ENCODE data around the gene CYB561D1. TPM values are rescaled to one million over a fixed set of nuclear protein-coding genes. Genes with fewer than 3 reads are reported as not detected.

The CYB561D1 gene
- total RNA-seq, 2 experiments from 2014 or later = 12.0 to 15.0 TPM

GRCh38 chr1:109466125-109466451 is 27.8 kb upstream of the CYB561D1 start:
- no peaks in the 10 kb centered on the region for H3K9me3 Mint-ChIP-seq
- H3K27me3 ChIP-seq (ENCODE audit: control insufficient read depth in 1 of 2, insufficient read depth in 2 of 2, low read length in 2 of 2) = peaks cover 56 to 69% of the 10 kb centered on the region in 2 experiments
- TF ChIP-seq CTCF (IDR thresholded peaks at IDR 0.05) = no peak
- peak overlapping the region; percentile 86 for H3K4me3 Mint-ChIP-seq
- H3K27me3 Mint-ChIP-seq = peaks cover 87% of the 10 kb centered on the region
- peaks cover 15% of the 10 kb centered on the region for H3K4me1 Mint-ChIP-seq (ENCODE audit: low read depth)
- H3K27ac Mint-ChIP-seq = no peak overlapping the region
- CTCF ChIA-PET = no interaction called here
- no peaks in the 10 kb centered on the region for H3K36me3 Mint-ChIP-seq (ENCODE audit: low read depth)
- ATAC-seq (ENCODE audit: poor library complexity) (no peak), DNase-seq (no peak)
- H3K4me1 ChIP-seq (ENCODE audit: insufficient read depth, low read length) = peaks cover 17% of the 10 kb centered on the region
- peak overlapping the region; percentile 43 for H3K4me3 ChIP-seq (ENCODE audit: low read length)
- H3K9me3 ChIP-seq (ENCODE audit: control insufficient read depth in 1 of 2, insufficient read depth in 1 of 2, low read length in 2 of 2) = peaks cover 0 to 8% of the 10 kb centered on the region in 2 experiments
- no peak overlapping the region for H3K27ac ChIP-seq (ENCODE audit: low read depth in 1 of 2, low read length in 2 of 2)
- POLR2A ChIA-PET = interaction anchor here (0.7 kb wide), 1 partner anchor 83 kb away, joined by 3 read pairs; no protein-coding TSS in a partner anchor
- H3K36me3 ChIP-seq (ENCODE audit: insufficient read depth, low read length) = no peaks in the 10 kb centered on the region
- intact Hi-C loops (cut with DNase I, micrococcal nuclease) = no loop called here

GRCh38 chr1:109466452-109467300 is 27.2 kb upstream of the CYB561D1 start, which contains the start of gene SYPL2:
Gene SYPL2 (plus strand): TSS chr1:109466546. CDS start chr1:109466844, 298 bp downstream.
- H3K27me3 Mint-ChIP-seq = peaks cover 87% of the 10 kb centered on the region
- no peaks in the 10 kb centered on the region for H3K9me3 Mint-ChIP-seq
- H3K4me3 Mint-ChIP-seq = peak within 1 kb of the TSS; percentile 86
- Histone ChIP-seq H3K4me3 (ENCODE audit: low read length) (peak within 1 kb of the TSS; percentile 45), H3K36me3 (ENCODE audit: insufficient read depth, low read length) (no peaks in the 10 kb centered on the region), H3K4me1 (ENCODE audit: insufficient read depth, low read length) (peaks cover 17% of the 10 kb centered on the region), H3K9me3 (ENCODE audit: control insufficient read depth in 1 of 2, insufficient read depth in 1 of 2, low read length in 2 of 2) (peaks cover 0 to 8% of the 10 kb centered on the region in 2 experiments), H3K27ac (ENCODE audit: low read depth in 1 of 2, low read length in 2 of 2) (no peak within 1 kb of the TSS), H3K27me3 (ENCODE audit: control insufficient read depth in 1 of 2, insufficient read depth in 2 of 2, low read length in 2 of 2) (peaks cover 58 to 73% of the 10 kb centered on the region in 2 experiments)
- H3K4me1 Mint-ChIP-seq (ENCODE audit: low read depth) = peaks cover 15% of the 10 kb centered on the region
- H3K27ac Mint-ChIP-seq = no peak within 1 kb of the TSS
- ATAC-seq (ENCODE audit: poor library complexity) (peak; percentile 54), DNase-seq (peak in 3 of 14 experiments; percentile 19 to 48 (median 42))
- POLR2A ChIA-PET = no interaction called here
- CTCF ChIA-PET = no interaction called here
- no peak for TF ChIP-seq CTCF (IDR thresholded peaks at IDR 0.05)
- intact Hi-C loops (cut with DNase I, micrococcal nuclease) = no loop called here
- no peaks in the 10 kb centered on the region for H3K36me3 Mint-ChIP-seq (ENCODE audit: low read depth)

- H3K4me3 Mint-ChIP-seq = peak overlapping the region; percentile 56
- H3K36me3 ChIP-seq (ENCODE audit: insufficient read depth, low read length) = no peaks in the 10 kb centered on the region
- peaks cover 57 to 79% of the 10 kb centered on the region in 2 experiments for H3K27me3 ChIP-seq (ENCODE audit: control insufficient read depth in 1 of 2, insufficient read depth in 2 of 2, low read length in 2 of 2)
- POLR2A ChIA-PET = interaction anchor here (0.8 kb wide), 1 partner anchor 42 kb away, joined by 3 read pairs; no protein-coding TSS in a partner anchor
- no peak overlapping the region for H3K4me3 ChIP-seq (ENCODE audit: low read length)
- no peaks in the 10 kb centered on the region for H3K36me3 Mint-ChIP-seq (ENCODE audit: low read depth)
- H3K27ac ChIP-seq (ENCODE audit: low read depth in 1 of 2, low read length in 2 of 2) = no peak overlapping the region
- H3K9me3 Mint-ChIP-seq = no peaks in the 10 kb centered on the region
- CTCF ChIA-PET = no interaction called here
- peaks cover 86% of the 10 kb centered on the region for H3K27me3 Mint-ChIP-seq
- no peak for TF ChIP-seq CTCF (IDR thresholded peaks at IDR 0.05)
- intact Hi-C loops (cut with DNase I, micrococcal nuclease) = no loop called here
- H3K4me1 Mint-ChIP-seq (ENCODE audit: low read depth) = peaks cover 15% of the 10 kb centered on the region
- ATAC-seq (ENCODE audit: poor library complexity) (no peak), DNase-seq (no peak)
- peaks cover 0 to 8% of the 10 kb centered on the region in 2 experiments for H3K9me3 ChIP-seq (ENCODE audit: control insufficient read depth in 1 of 2, insufficient read depth in 1 of 2, low read length in 2 of 2)
- no peak overlapping the region for H3K27ac Mint-ChIP-seq
- H3K4me1 ChIP-seq (ENCODE audit: insufficient read depth, low read length) = peaks cover 17% of the 10 kb centered on the region
Observed at GRCh38 chr1:109467301-109467777, 26.6 kb upstream of the CYB561D1 start.
